GM13977 (cell line): Measurements from ENCODE around the gene PRKAG2.
A peak's percentile ranks its signal among the peaks of the same experiment; 100 is the strongest.
"Not testable (repeated sequence)": the region's sequence is repeated elsewhere in the genome, so short reads cannot be mapped to it uniquely, and the experiment has no call there.

ENCODE experiments used
- DNase-seq: peaks from one replicate; pipeline ENCODE4 v3.0.0; 2012; ENCODE audit warnings: low spot score
- CTCF ChIP-seq: IDR thresholded peaks from 2 replicates; pipeline ENCODE4 v1.5.1; 2012; ENCODE audit warnings: mild to moderate bottlenecking, control low read depth; ENCODE audit not compliant: insufficient read depth; ENCODE audit errors: extremely low read depth, missing control alignments
- in situ Hi-C: fragments of 300-500 bp; cut with MboI; formaldehyde crosslinking; loops from one replicate; pipeline ENCODE4 v1.12.0; 2022; ENCODE audit warnings: low sequenced_read_pairs, low pct_unique_long_range_greater_than_20kb, mixed read lengths, inconsistent platforms; ENCODE audit not compliant: unreplicated experiment

Gene PRKAG2

DNA sequence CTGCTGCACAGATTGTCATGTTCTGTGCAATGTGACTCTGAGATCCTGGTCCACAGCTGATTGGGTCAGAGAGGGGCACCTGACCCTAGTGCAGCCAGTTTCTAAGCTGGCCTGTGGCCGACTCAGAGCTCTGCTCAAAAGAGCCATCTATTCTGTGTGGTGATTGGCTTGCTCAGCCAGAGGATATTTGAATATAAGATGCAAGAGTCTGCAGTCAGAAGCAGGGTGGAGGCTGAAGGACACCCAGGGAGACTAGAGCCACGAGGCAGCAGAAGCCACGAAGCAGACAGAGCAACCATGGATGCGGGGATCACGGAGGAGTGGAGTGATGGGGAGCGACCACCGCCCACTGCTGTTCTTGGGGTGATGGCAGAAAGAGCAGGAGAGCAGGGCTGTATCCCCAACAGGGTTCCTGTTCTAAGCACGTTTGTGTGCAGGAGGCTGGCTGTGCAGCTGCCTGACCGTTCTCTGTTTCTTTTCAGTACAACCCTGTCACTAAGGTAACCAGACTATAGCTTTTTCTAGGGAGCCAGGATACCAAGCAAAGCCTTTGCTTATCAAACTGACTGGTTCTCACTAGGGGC, 337.7 kb downstream of the PRKAG2 start:
- peak; percentile 44 for DNase-seq
- in situ Hi-C loops: no loop called here
- no peak for TF ChIP-seq CTCF

DNA sequence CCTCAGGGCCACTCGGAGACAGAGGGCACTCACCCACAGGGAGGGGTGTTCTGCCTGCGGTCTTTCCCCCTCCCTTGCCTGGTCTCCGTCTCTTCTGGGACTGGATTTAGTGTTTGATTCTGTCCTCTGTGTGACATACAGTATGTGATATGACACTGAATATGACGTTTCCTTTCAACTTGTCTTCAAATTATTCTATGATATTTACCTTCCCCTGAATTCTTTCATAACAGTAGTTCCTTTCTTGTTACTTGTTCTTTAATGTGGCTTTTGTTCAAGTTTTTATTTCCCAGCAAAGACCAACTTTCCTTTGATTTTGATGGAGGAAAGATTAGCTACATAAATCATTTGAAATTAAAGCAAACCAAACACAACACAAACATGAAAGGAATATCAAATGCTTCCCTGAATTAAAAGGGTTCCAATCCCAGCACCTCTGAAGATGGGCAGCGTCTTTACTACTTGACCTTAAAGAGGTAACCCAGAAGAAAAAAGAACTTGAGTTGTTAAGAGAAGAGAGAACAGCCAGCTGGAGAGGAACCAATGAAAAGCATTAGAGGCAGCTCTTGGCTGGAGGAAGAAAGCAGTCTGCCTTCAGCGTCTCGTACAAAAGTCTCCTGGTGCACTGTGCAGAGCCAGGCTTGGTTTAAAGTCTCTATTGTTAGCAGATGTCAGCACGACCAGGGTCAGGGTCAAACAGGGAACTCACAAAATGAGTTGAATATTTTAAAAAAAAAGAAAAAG, 338.9 kb downstream of the PRKAG2 start:
- in situ Hi-C loops: no loop called here
- no peak for DNase-seq
- TF ChIP-seq CTCF: no peak

- DNase-seq, in situ Hi-C loops: not testable (repeated sequence)
Measured at GRCh38 chr7:151536178-151536577, 340.7 kb downstream of the PRKAG2 start.

GRCh38 chr7:151529842-151530241, 347.1 kb downstream of the PRKAG2 start:
- in situ Hi-C loops: no loop called here
- DNase-seq: no peak
- no peak for TF ChIP-seq CTCF

GRCh38 chr7:151524845-151525244, 352.1 kb downstream of the PRKAG2 start:
- in situ Hi-C loops: no loop called here
- TF ChIP-seq CTCF: no peak
- no peak for DNase-seq

DNA sequence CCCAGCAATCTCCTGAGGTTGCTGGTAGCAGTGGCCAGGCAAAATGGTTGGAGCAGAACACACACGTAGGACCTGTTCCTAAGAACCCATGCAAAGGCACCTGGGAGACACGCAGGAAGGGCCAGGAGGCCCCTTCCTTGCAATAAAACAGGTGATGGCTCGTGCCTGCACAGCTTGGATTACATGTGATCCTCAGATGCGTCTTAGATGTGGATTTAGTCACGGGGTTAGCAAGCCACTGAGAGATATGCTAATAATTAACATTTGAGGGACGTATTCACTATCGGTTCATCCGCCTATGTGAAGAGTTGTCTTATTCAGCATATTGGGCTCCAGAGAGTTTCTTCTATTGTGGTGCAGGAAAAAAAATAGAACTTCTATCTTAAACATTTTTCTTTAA, 352.6 kb downstream of the PRKAG2 start:
- in situ Hi-C loops: no loop called here
- DNase-seq: no peak
- no peak for TF ChIP-seq CTCF

DNA sequence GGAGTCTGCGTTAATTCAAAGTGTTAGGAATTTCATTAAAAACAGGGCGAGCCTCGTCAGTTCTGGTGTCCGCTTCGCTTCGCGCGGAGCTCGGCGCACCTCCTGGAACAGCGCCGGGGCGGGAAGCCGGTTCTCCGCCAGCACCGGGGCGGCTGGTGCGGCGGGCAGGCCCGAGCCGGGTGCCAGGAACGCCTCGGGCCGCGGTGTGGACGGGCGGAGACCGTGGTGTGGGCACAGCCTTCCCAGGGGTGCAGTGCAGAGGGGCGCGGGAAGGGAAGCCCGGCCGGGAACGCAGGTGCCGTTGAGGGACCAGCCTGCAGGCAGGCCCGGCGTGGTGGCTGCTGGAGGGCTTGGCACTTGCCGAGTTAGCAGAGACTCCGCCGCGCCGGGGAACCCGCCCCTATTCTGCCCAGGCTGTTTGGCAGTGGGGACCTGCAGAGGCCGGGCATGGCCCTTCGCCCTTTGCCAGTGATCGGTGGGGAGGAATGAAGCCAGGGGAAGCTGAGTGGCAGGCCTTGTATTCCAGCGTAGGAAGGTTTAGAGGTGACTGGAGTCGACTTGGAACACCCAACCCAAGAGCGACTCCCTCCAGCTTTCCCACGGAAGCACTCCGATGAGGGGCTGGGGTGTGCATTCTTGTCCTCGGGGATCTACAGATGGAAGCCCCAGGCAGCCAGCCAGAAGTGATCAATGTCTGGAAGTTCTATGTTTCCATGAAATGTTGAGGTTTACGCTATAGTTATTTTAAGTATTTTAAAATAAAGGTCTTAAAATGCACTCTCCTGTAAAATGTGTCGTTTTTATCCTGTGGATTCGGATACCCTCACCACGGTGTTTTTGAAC, 356.3 kb downstream of the PRKAG2 start:
- peak; percentile 45 for DNase-seq

More for the DNA sequence above, 356.3 kb downstream of the PRKAG2 start:
- in situ Hi-C loops: no loop called here
- TF ChIP-seq CTCF: no peak
